Measurements from ENCODE around the gene MOBP. TPM values are rescaled to one million over a fixed set of nuclear protein-coding genes. Genes with fewer than 3 reads are reported as not detected.

Gene MOBP
- polyA plus RNA-seq, 3 donors, result not detected

GRCh38 chr3:39474126-39474515 is 6.6 kb downstream of the MOBP start:
- H3K36me3 ChIP-seq (replicated peaks in 1 of 2; ENCODE audit: control insufficient read depth in 1 of 2, insufficient read depth in 2 of 2, low read length in 2 of 2), result no peaks in the 10 kb centered on the region
- H3K4me3 ChIP-seq (replicated peaks in 1 of 3; ENCODE audit: low read depth in 2 of 3, low read length in 3 of 3), result no peak overlapping the region
- H3K4me1 ChIP-seq (ENCODE audit: control insufficient read depth in 1 of 2, insufficient read depth in 2 of 2, low read length in 2 of 2), result no peaks in the 10 kb centered on the region
- H3K27ac ChIP-seq (ENCODE audit: low read depth in 1 of 2, low read length in 2 of 2), result no peak overlapping the region
- intact Hi-C loops (cut with micrococcal nuclease), result no loop called here
- Mint-ChIP-seq H3K4me3 (no peak overlapping the region), H3K27me3 (ENCODE audit: low read depth in 3 of 3) (peaks cover 3 to 8% (median 4%) of the 10 kb centered on the region in 3 donors), H3K9me3 (peaks cover 2 to 9% (median 4%) of the 10 kb centered on the region in 7 donors), H3K36me3 (no peaks in the 10 kb centered on the region), H3K4me1 (no peaks in the 10 kb centered on the region), H3K27ac (no peak overlapping the region)
- no peaks in the 10 kb centered on the region for H4K20me1 ChIP-seq (ENCODE audit: insufficient read depth, low read length)
- DNase-seq, result no peak
- no peak for TF ChIP-seq CTCF (IDR thresholded peaks at IDR 0.05)
- H3K27me3 ChIP-seq (ENCODE audit: control insufficient read depth in 2 of 2, insufficient read depth in 2 of 2, low read length in 2 of 2), result no peaks in the 10 kb centered on the region
- WGBS (ENCODE audit: insufficient coverage), result no CpG with 5 or more reads among the region's 4 CpGs
- H3K9me3 ChIP-seq (replicated peaks in 1 of 2; ENCODE audit: control insufficient read depth in 1 of 2, insufficient read depth in 1 of 2, low read length in 2 of 2), result peaks cover 0 to 4% of the 10 kb centered on the region in 2 donors
- H3K79me2 ChIP-seq (ENCODE audit: insufficient read depth, low read length), result no peaks in the 10 kb centered on the region
- no peak overlapping the region for H3K4me2 ChIP-seq (replicated peaks; ENCODE audit: extremely low read depth, low read length, poor library complexity, severe bottlenecking)
- no peak overlapping the region for H2AFZ ChIP-seq (ENCODE audit: insufficient read depth, low read depth, low read length, poor library complexity, severe bottlenecking)
- no peak overlapping the region for H3K9ac ChIP-seq (ENCODE audit: insufficient read depth, low read length, poor library complexity, severe bottlenecking)

DNA sequence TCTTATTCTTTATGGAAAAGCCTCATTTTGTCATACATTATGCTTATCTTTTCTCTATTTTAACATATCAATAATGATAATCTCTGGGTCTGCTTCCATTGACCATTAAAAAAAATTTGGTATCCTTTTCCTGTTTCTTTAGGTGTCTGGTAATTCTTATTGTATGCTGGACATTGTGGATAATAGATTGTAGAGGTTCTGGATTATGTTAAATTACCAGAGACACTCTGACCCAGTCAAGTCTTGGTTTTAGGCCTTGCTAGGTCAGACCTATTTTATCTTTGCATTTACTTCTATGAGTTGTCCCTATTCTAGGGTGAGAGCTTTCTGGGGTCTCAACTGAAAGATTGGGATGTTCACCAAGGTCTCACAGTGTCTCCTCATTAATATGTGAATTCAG is 9.3 kb downstream of the MOBP start:
- Histone ChIP-seq H3K27me3 (ENCODE audit: control insufficient read depth in 2 of 2, insufficient read depth in 2 of 2, low read length in 2 of 2) (no peaks in the 10 kb centered on the region), H2AFZ (ENCODE audit: insufficient read depth, low read depth, low read length, poor library complexity, severe bottlenecking) (no peak overlapping the region), H3K4me1 (ENCODE audit: control insufficient read depth in 1 of 2, insufficient read depth in 2 of 2, low read length in 2 of 2) (no peaks in the 10 kb centered on the region), H3K36me3 (replicated peaks in 1 of 2; ENCODE audit: control insufficient read depth in 1 of 2, insufficient read depth in 2 of 2, low read length in 2 of 2) (no peaks in the 10 kb centered on the region), H3K4me3 (replicated peaks in 1 of 3; ENCODE audit: low read depth in 2 of 3, low read length in 3 of 3) (no peak overlapping the region), H3K9ac (ENCODE audit: insufficient read depth, low read length, poor library complexity, severe bottlenecking) (no peak overlapping the region), H3K9me3 (replicated peaks in 1 of 2; ENCODE audit: control insufficient read depth in 1 of 2, insufficient read depth in 1 of 2, low read length in 2 of 2) (peaks cover 0 to 4% of the 10 kb centered on the region in 2 donors), H3K27ac (ENCODE audit: low read depth in 1 of 2, low read length in 2 of 2) (no peak overlapping the region), H4K20me1 (ENCODE audit: insufficient read depth, low read length) (no peaks in the 10 kb centered on the region), H3K4me2 (replicated peaks; ENCODE audit: extremely low read depth, low read length, poor library complexity, severe bottlenecking) (no peak overlapping the region), H3K79me2 (ENCODE audit: insufficient read depth, low read length) (no peaks in the 10 kb centered on the region)
- no peak for TF ChIP-seq CTCF (IDR thresholded peaks at IDR 0.05)
- H3K9me3 Mint-ChIP-seq, result peaks cover 2 to 9% (median 4%) of the 10 kb centered on the region in 7 donors
- intact Hi-C loops (cut with micrococcal nuclease), result no loop called here
- H3K4me1 Mint-ChIP-seq, result no peaks in the 10 kb centered on the region
- H3K27me3 Mint-ChIP-seq (ENCODE audit: low read depth in 3 of 3), result peaks cover 3 to 8% (median 4%) of the 10 kb centered on the region in 3 donors
- no peaks in the 10 kb centered on the region for H3K36me3 Mint-ChIP-seq
- no peak overlapping the region for H3K27ac Mint-ChIP-seq
- H3K4me3 Mint-ChIP-seq, result no peak overlapping the region
- DNase-seq, result no peak

All from CD14-positive monocyte (primary cell).